ENCODE results near the gene SLC39A11.

Gene SLC39A11

DNA sequence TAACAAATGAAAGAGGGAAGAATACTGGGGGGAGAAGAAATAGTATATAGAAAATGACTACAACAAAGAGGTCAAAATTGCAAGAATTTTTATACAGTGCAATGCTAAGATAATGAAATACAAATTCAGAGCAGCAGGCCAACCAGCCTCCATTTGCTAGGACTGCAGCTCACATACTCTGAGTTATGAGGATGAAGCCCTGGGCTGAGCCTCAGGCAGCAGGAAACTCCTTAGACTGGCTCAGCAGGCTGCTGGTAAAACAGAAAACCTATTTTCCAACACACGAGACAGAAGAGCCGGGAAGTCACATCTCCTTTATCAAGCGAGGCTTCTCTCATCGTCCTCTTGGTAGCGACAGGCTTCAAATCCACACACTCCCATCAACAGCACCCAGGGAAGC, 296.5 kb downstream of the SLC39A11 start:
- H3K4me3 ChIP-seq (ENCODE audit: low read length) = no peak overlapping the region
- H2AFZ ChIP-seq (ENCODE audit: low read depth, low read length) = no peak overlapping the region
- H3K36me3 ChIP-seq (replicated peaks; ENCODE audit: low read depth, low read length) = peaks cover 22% of the 10 kb centered on the region
- H3K79me2 ChIP-seq (ENCODE audit: low read length) = no peaks in the 10 kb centered on the region
- no peak overlapping the region for H3K27ac ChIP-seq (ENCODE audit: low read length)
- H3K9ac ChIP-seq (ENCODE audit: low read length) = no peak overlapping the region
- peaks cover 3% of the 10 kb centered on the region; the same call in 1 of the 2 replicates for H3K9me3 ChIP-seq (ENCODE audit: insufficient read depth, low read length)
- H3K27me3 ChIP-seq (ENCODE audit: low read depth, low read length) = no peaks in the 10 kb centered on the region
- no peak for TF ChIP-seq CTCF (IDR thresholded peaks at IDR 0.05; ENCODE audit: low read depth, low read length)
- no peak for TF ChIP-seq EZH2phosphoT487 (IDR thresholded peaks at IDR 0.05; ENCODE audit: low read depth)
- no peak overlapping the region for H3K4me2 ChIP-seq (ENCODE audit: low read length)
- H3K4me1 ChIP-seq (ENCODE audit: low read length) = no peaks in the 10 kb centered on the region
- no peaks in the 10 kb centered on the region for H4K20me1 ChIP-seq (ENCODE audit: insufficient read depth, low read length)

GRCh38 chr17:72794152-72794551, 298.3 kb downstream of the SLC39A11 start:
- Histone ChIP-seq H3K4me3 (ENCODE audit: low read length) (no peak overlapping the region), H3K4me2 (ENCODE audit: low read length) (no peak overlapping the region), H3K27ac (ENCODE audit: low read length) (no peak overlapping the region), H3K79me2 (ENCODE audit: low read length) (no peaks in the 10 kb centered on the region), H3K36me3 (replicated peaks; ENCODE audit: low read depth, low read length) (peaks cover 22% of the 10 kb centered on the region), H3K9me3 (ENCODE audit: insufficient read depth, low read length) (peaks cover 3% of the 10 kb centered on the region; the same call in 1 of the 2 replicates), H3K4me1 (ENCODE audit: low read length) (no peaks in the 10 kb centered on the region), H3K9ac (ENCODE audit: low read length) (no peak overlapping the region), H3K27me3 (ENCODE audit: low read depth, low read length) (no peaks in the 10 kb centered on the region), H4K20me1 (ENCODE audit: insufficient read depth, low read length) (no peaks in the 10 kb centered on the region), H2AFZ (ENCODE audit: low read depth, low read length) (no peak overlapping the region)
- no peak for TF ChIP-seq EZH2phosphoT487 (IDR thresholded peaks at IDR 0.05; ENCODE audit: low read depth)
- no peak for TF ChIP-seq CTCF (IDR thresholded peaks at IDR 0.05; ENCODE audit: low read depth, low read length)

- Histone ChIP-seq H3K4me1 (ENCODE audit: low read length) (no peaks in the 10 kb centered on the region), H4K20me1 (ENCODE audit: insufficient read depth, low read length) (no peaks in the 10 kb centered on the region), H3K79me2 (ENCODE audit: low read length) (no peaks in the 10 kb centered on the region), H3K36me3 (replicated peaks; ENCODE audit: low read depth, low read length) (peaks cover 22% of the 10 kb centered on the region), H3K4me2 (ENCODE audit: low read length) (no peak overlapping the region), H3K4me3 (ENCODE audit: low read length) (no peak overlapping the region), H3K27me3 (ENCODE audit: low read depth, low read length) (no peaks in the 10 kb centered on the region), H3K9ac (ENCODE audit: low read length) (no peak overlapping the region), H3K27ac (ENCODE audit: low read length) (no peak overlapping the region), H2AFZ (ENCODE audit: low read depth, low read length) (no peak overlapping the region), H3K9me3 (ENCODE audit: insufficient read depth, low read length) (peaks cover 3% of the 10 kb centered on the region; the same call in 1 of the 2 replicates)
- TF ChIP-seq CTCF (IDR thresholded peaks at IDR 0.05; ENCODE audit: low read depth, low read length) (no peak), EZH2phosphoT487 (IDR thresholded peaks at IDR 0.05; ENCODE audit: low read depth) (no peak)
Measured at GRCh38 chr17:72792771-72793170, 299.7 kb downstream of the SLC39A11 start.

DNA sequence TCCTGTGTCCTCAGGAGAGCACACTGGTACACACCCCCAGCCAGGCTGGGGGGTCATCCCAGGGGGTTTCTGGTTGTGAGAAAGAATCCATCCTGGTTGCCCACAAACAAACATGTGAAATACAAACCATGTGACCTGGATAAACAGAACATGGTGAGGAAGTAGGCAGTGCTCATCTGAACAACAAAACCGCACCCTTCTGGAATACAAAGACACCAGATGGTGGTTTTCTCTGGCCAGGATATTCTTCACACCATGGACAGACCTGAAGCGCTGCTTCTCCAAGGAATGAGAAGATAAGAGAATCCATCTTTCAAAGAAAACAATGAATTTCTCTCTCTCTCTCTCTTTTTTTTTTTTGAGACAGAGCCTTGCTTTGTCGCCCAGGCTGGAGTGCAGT, 302.3 kb downstream of the SLC39A11 start:
- Histone ChIP-seq H3K27me3 (ENCODE audit: low read depth, low read length) (no peaks in the 10 kb centered on the region), H4K20me1 (ENCODE audit: insufficient read depth, low read length) (no peaks in the 10 kb centered on the region), H3K4me1 (ENCODE audit: low read length) (no peaks in the 10 kb centered on the region), H3K4me2 (ENCODE audit: low read length) (no peak overlapping the region), H3K79me2 (ENCODE audit: low read length) (no peaks in the 10 kb centered on the region), H2AFZ (ENCODE audit: low read depth, low read length) (no peak overlapping the region), H3K4me3 (ENCODE audit: low read length) (no peak overlapping the region), H3K9me3 (ENCODE audit: insufficient read depth, low read length) (peaks cover 3% of the 10 kb centered on the region; the same call in 1 of the 2 replicates), H3K36me3 (replicated peaks; ENCODE audit: low read depth, low read length) (peaks cover 21% of the 10 kb centered on the region), H3K9ac (ENCODE audit: low read length) (no peak overlapping the region), H3K27ac (ENCODE audit: low read length) (no peak overlapping the region)
- TF ChIP-seq EZH2phosphoT487 (IDR thresholded peaks at IDR 0.05; ENCODE audit: low read depth) = no peak
- TF ChIP-seq CTCF (IDR thresholded peaks at IDR 0.05; ENCODE audit: low read depth, low read length) = no peak

Data from OCI-LY3 (cell line).